Mesothelial cell of epicardium (in vitro differentiated cells): ENCODE measurements around the gene SH3D19. TPM values are rescaled to one million over a fixed set of nuclear protein-coding genes. Genes with fewer than 3 reads are reported as not detected.

Experiments
- DNase-seq, 2 experiments: peaks; one replicate each; pipeline ENCODE4 v3.0.0; 2021; ENCODE audit warnings: low spot score in 2 of 2; ENCODE audit not compliant: unreplicated experiment in 2 of 2
- H3K27ac Mint-ChIP-seq: 2 replicates; pipeline ENCODE4 v1.8.0; 2021; ENCODE audit warnings: mixed read lengths
- H3K27me3 Mint-ChIP-seq: 2 replicates; pipeline ENCODE4 v1.8.0; 2021; ENCODE audit warnings: low read depth, mixed read lengths
- H3K36me3 Mint-ChIP-seq: 2 replicates; pipeline ENCODE4 v1.8.0; 2021; ENCODE audit warnings: mixed read lengths
- H3K4me1 Mint-ChIP-seq: 2 replicates; pipeline ENCODE4 v1.8.0; 2021; ENCODE audit warnings: mixed read lengths
- H3K4me3 Mint-ChIP-seq: 2 replicates; pipeline ENCODE4 v1.8.0; 2021; ENCODE audit warnings: mild to moderate bottlenecking, moderate library complexity, mixed read lengths
- H3K9me3 Mint-ChIP-seq: 2 replicates; pipeline ENCODE4 v1.8.0; 2021; ENCODE audit warnings: mixed read lengths
- total RNA-seq: library from RNA; stranded (reverse); gene quantifications from 3 replicates; pipeline ENCODE4 v1.2.1, GENCODE V29; 2021
- TF ChIP-seq, protein P1 (sequence below): fragments of 200-600 bp; sonication (generic); IDR thresholded peaks from one replicate; pipeline ENCODE4 v1.5.0; 2021; ENCODE audit warnings: antibody characterized with exemption; ENCODE audit not compliant: unreplicated experiment

SH3D19 gene
- total RNA-seq, 1 donor from 2014 or later = 39.3 TPM

GRCh38 chr4:151166636-151167035 is 158.8 kb downstream of the SH3D19 start:
- Mint-ChIP-seq H3K4me1 (peaks cover 31% of the 10 kb centered on the region), H3K27ac (no peak overlapping the region), H3K4me3 (no peak overlapping the region), H3K36me3 (peaks cover 17% of the 10 kb centered on the region), H3K9me3 (peaks cover 6% of the 10 kb centered on the region), H3K27me3 (no peaks in the 10 kb centered on the region)
- TF ChIP-seq, protein P1, sequence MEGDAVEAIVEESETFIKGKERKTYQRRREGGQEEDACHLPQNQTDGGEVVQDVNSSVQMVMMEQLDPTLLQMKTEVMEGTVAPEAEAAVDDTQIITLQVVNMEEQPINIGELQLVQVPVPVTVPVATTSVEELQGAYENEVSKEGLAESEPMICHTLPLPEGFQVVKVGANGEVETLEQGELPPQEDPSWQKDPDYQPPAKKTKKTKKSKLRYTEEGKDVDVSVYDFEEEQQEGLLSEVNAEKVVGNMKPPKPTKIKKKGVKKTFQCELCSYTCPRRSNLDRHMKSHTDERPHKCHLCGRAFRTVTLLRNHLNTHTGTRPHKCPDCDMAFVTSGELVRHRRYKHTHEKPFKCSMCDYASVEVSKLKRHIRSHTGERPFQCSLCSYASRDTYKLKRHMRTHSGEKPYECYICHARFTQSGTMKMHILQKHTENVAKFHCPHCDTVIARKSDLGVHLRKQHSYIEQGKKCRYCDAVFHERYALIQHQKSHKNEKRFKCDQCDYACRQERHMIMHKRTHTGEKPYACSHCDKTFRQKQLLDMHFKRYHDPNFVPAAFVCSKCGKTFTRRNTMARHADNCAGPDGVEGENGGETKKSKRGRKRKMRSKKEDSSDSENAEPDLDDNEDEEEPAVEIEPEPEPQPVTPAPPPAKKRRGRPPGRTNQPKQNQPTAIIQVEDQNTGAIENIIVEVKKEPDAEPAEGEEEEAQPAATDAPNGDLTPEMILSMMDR = no peak
- DNase-seq = no peak

DNA sequence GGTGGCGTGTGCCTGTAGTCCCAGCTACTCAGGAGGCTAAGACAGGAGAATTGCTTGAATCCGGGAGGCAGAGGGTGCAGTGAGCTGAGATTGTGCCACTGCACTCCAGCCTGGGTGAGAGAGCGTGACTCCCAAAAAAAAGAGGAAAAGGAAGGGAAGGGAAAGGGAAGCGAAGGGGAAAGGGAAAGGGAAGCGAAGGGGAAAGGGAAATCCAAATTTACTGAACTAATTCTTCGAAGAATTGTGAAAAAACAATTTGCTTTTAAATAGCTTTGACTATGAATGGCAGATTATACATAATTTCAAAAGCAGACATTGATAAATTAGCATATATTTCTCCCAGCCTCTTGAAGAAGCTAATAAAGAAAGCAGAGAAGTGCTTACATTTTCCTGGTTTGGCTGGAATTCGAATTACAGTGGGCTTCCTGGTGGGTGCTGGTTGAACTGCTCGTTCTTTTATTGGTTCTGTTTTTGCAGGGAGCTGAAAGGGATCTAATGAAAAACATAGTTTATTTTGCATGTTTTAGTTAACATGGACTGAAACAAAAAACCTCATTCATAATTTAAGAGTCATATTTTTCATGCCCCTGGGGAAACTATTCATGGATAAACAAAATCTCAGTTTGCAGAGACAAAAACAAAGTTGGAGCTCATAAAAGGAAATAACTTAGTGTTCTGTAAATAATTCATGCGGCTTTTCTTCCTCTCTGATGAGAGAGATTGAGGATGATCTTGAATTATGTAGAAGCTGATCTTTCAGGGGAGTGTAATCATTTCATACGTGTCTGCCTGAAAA is 160.0 kb downstream of the SH3D19 start:
- Mint-ChIP-seq H3K36me3 (peaks cover 19% of the 10 kb centered on the region), H3K27ac (peak overlapping the region; percentile 45), H3K9me3 (peaks cover 6% of the 10 kb centered on the region), H3K4me3 (no peak overlapping the region), H3K27me3 (no peaks in the 10 kb centered on the region), H3K4me1 (peaks cover 24% of the 10 kb centered on the region)
- no peak for DNase-seq
- TF ChIP-seq, protein P1 = no peak

GRCh38 chr4:151163855-151164254 is 161.6 kb downstream of the SH3D19 start:
- peaks cover 6% of the 10 kb centered on the region for H3K9me3 Mint-ChIP-seq
- no peaks in the 10 kb centered on the region for H3K27me3 Mint-ChIP-seq
- peak overlapping the region; percentile 50 for H3K27ac Mint-ChIP-seq
- H3K4me3 Mint-ChIP-seq = no peak overlapping the region
- DNase-seq = no peak
- H3K36me3 Mint-ChIP-seq = peaks cover 23% of the 10 kb centered on the region
- peaks cover 14% of the 10 kb centered on the region for H3K4me1 Mint-ChIP-seq
- TF ChIP-seq, protein P1 = no peak

DNA sequence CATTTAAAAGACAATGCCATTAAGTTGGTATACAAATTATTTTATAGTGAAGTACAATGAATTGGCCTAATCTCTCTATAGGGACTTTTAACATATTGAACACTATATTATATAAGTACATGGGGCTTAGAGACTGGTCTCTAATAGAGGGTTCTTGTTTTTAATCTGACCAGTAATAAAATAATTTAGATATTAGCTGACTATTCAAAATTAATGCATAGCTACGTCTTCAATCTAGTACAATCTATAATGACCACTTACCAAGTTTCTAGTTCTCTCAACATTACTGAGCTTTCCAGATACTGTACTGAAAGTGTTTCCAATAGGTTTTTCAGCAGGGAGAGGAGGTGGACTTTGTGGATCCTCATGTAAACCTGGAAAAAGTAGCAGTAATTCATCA is 166.4 kb downstream of the SH3D19 start:
- TF ChIP-seq, protein P1 = no peak
- H3K4me1 Mint-ChIP-seq = peaks cover 2% of the 10 kb centered on the region
- H3K36me3 Mint-ChIP-seq = peaks cover 33% of the 10 kb centered on the region
- peaks cover 7% of the 10 kb centered on the region for H3K9me3 Mint-ChIP-seq
- no peaks in the 10 kb centered on the region for H3K27me3 Mint-ChIP-seq
- no peak overlapping the region for H3K27ac Mint-ChIP-seq
- no peak for DNase-seq
- H3K4me3 Mint-ChIP-seq = no peak overlapping the region

DNA sequence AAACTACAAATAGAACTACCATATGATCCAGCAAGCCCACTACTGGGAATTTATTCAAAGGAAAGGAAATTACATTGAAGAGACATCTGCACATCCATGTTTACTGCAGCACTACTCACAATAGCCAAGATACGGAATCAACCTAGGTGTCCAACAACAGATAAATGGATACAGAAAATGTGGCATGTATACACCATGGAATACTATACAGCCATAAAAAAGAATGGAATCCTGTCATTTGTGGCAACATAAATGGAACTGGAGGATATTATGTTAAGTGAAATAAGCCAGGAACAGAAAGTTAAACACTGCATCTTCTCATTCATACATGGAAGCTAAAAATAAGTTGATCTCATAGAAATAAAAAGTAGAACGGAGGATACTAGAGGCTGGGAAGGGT is 167.9 kb downstream of the SH3D19 start:
- Mint-ChIP-seq H3K27ac (no peak overlapping the region), H3K9me3 (peaks cover 7% of the 10 kb centered on the region), H3K4me1 (no peaks in the 10 kb centered on the region), H3K27me3 (no peaks in the 10 kb centered on the region), H3K4me3 (no peak overlapping the region), H3K36me3 (peaks cover 33% of the 10 kb centered on the region)
- TF ChIP-seq, protein P1 = no peak
- DNase-seq = no peak
